ENCODE results near the gene TMEM219.

TMEM219 gene

GRCh38 chr16:29940656-29941055, 21.2 kb upstream of the TMEM219 start:
- DNase-seq (ENCODE audit: low read depth in 1 of 2, low spot score in 1 of 2): no peak
- no peak overlapping the region for H3K27ac ChIP-seq (replicated peaks)
- no peaks in the 10 kb centered on the region for H3K27me3 ChIP-seq (ENCODE audit: insufficient read depth, poor library complexity, severe bottlenecking)
- no peak overlapping the region for H3K4me3 ChIP-seq (replicated peaks; ENCODE audit: insufficient read depth, low read length)
- TF ChIP-seq POLR2AphosphoS5 (IDR thresholded peaks at IDR 0.05; ENCODE audit: low read depth) (no peak), GABPA (IDR thresholded peaks at IDR 0.05; ENCODE audit: low read depth) (no peak), SPI1 (IDR thresholded peaks at IDR 0.05; ENCODE audit: borderline replicate concordance, low read depth) (no peak), CTCF (IDR thresholded peaks at IDR 0.05; ENCODE audit: insufficient read depth, low read length) (no peak)
- TF ChIP-seq, protein P1, sequence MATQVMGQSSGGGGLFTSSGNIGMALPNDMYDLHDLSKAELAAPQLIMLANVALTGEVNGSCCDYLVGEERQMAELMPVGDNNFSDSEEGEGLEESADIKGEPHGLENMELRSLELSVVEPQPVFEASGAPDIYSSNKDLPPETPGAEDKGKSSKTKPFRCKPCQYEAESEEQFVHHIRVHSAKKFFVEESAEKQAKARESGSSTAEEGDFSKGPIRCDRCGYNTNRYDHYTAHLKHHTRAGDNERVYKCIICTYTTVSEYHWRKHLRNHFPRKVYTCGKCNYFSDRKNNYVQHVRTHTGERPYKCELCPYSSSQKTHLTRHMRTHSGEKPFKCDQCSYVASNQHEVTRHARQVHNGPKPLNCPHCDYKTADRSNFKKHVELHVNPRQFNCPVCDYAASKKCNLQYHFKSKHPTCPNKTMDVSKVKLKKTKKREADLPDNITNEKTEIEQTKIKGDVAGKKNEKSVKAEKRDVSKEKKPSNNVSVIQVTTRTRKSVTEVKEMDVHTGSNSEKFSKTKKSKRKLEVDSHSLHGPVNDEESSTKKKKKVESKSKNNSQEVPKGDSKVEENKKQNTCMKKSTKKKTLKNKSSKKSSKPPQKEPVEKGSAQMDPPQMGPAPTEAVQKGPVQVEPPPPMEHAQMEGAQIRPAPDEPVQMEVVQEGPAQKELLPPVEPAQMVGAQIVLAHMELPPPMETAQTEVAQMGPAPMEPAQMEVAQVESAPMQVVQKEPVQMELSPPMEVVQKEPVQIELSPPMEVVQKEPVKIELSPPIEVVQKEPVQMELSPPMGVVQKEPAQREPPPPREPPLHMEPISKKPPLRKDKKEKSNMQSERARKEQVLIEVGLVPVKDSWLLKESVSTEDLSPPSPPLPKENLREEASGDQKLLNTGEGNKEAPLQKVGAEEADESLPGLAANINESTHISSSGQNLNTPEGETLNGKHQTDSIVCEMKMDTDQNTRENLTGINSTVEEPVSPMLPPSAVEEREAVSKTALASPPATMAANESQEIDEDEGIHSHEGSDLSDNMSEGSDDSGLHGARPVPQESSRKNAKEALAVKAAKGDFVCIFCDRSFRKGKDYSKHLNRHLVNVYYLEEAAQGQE (IDR thresholded peaks at IDR 0.05; ENCODE audit: insufficient replicate concordance, low read depth): no peak

DNA sequence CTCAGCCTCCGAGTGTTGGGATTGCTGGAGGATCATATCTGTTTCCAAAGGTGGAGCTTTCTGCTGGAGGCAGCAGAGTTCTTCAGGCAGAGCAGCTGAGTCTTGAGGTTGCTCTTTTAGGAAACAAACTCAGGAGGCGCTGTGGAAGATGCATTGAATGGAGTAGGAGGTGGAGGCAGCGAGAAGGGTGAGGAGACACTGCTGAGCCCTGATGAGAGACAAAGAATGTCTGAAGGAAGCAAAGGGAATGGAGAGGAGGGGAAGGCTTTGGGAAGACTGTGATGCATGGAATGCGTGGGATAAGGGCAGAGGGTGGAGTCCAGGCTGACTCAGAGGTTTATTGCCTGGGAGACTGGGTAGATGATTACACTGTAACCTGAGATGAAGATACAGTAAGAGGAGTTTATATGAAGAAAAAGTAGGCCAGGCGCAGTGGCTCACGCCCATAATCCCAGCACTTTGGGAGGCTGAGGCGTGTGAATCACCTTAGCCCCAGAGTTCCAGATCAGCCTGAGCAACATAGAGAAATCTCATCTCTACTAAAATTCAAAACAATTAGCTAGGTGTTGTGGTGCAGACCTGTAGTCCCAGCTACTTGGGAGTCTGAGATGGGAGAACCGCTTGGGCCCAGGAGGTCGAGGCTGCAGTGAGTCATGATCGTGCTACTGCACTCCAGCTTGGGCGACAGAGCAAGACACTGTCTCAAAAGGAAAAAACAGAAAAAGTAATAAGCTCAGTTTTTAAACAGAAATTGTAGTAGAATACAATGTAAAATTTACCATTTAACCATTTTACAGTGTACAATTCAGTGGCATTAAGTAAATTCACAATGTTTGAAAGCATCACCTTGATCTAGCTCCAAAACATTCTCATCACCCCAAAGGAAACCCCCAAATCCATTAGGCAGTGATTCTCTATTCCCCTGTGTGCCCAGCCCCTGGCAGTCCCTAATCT, 17.8 kb upstream of the TMEM219 start:
- TF ChIP-seq GABPA (IDR thresholded peaks at IDR 0.05; ENCODE audit: low read depth) (no peak), SPI1 (IDR thresholded peaks at IDR 0.05; ENCODE audit: borderline replicate concordance, low read depth) (no peak), CTCF (IDR thresholded peaks at IDR 0.05; ENCODE audit: insufficient read depth, low read length) (no peak), POLR2AphosphoS5 (IDR thresholded peaks at IDR 0.05; ENCODE audit: low read depth) (no peak)
- TF ChIP-seq, protein P1 (IDR thresholded peaks at IDR 0.05; ENCODE audit: insufficient replicate concordance, low read depth): no peak
- H3K4me3 ChIP-seq (replicated peaks; ENCODE audit: insufficient read depth, low read length): no peak overlapping the region
- H3K27ac ChIP-seq (replicated peaks): no peak overlapping the region
- H3K27me3 ChIP-seq (ENCODE audit: insufficient read depth, poor library complexity, severe bottlenecking): no peaks in the 10 kb centered on the region
- no peak for DNase-seq (ENCODE audit: low read depth in 1 of 2, low spot score in 1 of 2)

GRCh38 chr16:29947897-29948296, 14.0 kb upstream of the TMEM219 start:
- Histone ChIP-seq H3K27ac (replicated peaks) (no peak overlapping the region), H3K27me3 (ENCODE audit: insufficient read depth, poor library complexity, severe bottlenecking) (no peaks in the 10 kb centered on the region), H3K4me3 (replicated peaks; ENCODE audit: insufficient read depth, low read length) (no peak overlapping the region)
- no peak for DNase-seq (ENCODE audit: low read depth in 1 of 2, low spot score in 1 of 2)
- no peak for TF ChIP-seq GABPA (IDR thresholded peaks at IDR 0.05; ENCODE audit: low read depth)
- TF ChIP-seq, protein P1 (IDR thresholded peaks at IDR 0.05; ENCODE audit: insufficient replicate concordance, low read depth): no peak
- TF ChIP-seq CTCF (IDR thresholded peaks at IDR 0.05; ENCODE audit: insufficient read depth, low read length): no peak
- TF ChIP-seq POLR2AphosphoS5 (IDR thresholded peaks at IDR 0.05; ENCODE audit: low read depth): no peak
- no peak for TF ChIP-seq SPI1 (IDR thresholded peaks at IDR 0.05; ENCODE audit: borderline replicate concordance, low read depth)
